A549 (cell line): ENCODE data around the gene BST2. TPM values are rescaled to one million over a fixed set of nuclear protein-coding genes. Genes with fewer than 3 reads are reported as not detected.

ENCODE experiments used
- ATAC-seq, 2 experiments: fragments of 200-7000 bp in 1 of 2; fragments of >200 bp in 1 of 2; cut with Nextera tagmentation in 1 of 2; cut with Tn5 transposase in 1 of 2; 3 replicates each; pipeline versions ENCODE4 v1.8.0 to v1.9.1; 2018 to 2020; ENCODE audit warnings: mild to moderate bottlenecking in 1 of 2, moderate library complexity in 1 of 2
- CTCF ChIA-PET: fragments of 300-600 bp; sonication (Branson Sonifier 250); formaldehyde crosslinking; extraction: SDS; loops from one replicate; lab custom pipeline; 2021; ENCODE audit warnings: antibody characterized with exemption, inconsistent platforms; lab: Yijun Ruan, JAX
- POLR2A ChIA-PET: fragments of 350-600 bp; formaldehyde crosslinking; extraction: SDS; loops from one replicate; lab custom pipeline; 2021; ENCODE audit warnings: antibody characterized with exemption, inconsistent platforms; lab: Yijun Ruan, JAX
- DNase-seq, 2 experiments: peaks; one replicate each; pipeline versions ENCODE4 v3.0.0 to v3.0.0-alpha.2; 2011 to 2016; ENCODE audit warnings: low read depth in 1 of 2, low spot score in 1 of 2
- FAIRE-seq: peaks from 2 replicates; lab custom pipeline; 2011; peaks lifted over from hg19 to GRCh38; lab: Jason Lieb, UNC
- H3K27ac ChIP-seq, 2 experiments: fragments of >200 bp; sonication (Bioruptor Twin); formaldehyde crosslinking; 3 replicates each; pipeline ENCODE4 v1.5.1; 2016 to 2017
- H3K4me1 ChIP-seq: fragments of >200 bp; sonication (Bioruptor Twin); formaldehyde crosslinking; 3 replicates; pipeline ENCODE4 v1.6.1; 2016
- H3K4me2 ChIP-seq: fragments of >200 bp; sonication (Bioruptor Twin); formaldehyde crosslinking; 3 replicates; pipeline ENCODE4 v1.6.1; 2016
- H3K4me3 ChIP-seq: fragments of >200 bp; sonication (Bioruptor Twin); formaldehyde crosslinking; 3 replicates; pipeline ENCODE4 v1.5.1; 2016
- H3K9me3 ChIP-seq: fragments of >200 bp; sonication (Bioruptor Twin); formaldehyde crosslinking; 3 replicates; pipeline ENCODE4 v1.6.1; 2016
- CTCF ChIP-seq: fragments of >200 bp; sonication (Bioruptor Twin); formaldehyde crosslinking; IDR thresholded peaks from 3 replicates; pipeline ENCODE4 v1.5.1; 2016
- EP300 ChIP-seq, 2 experiments: fragments of >200 bp; sonication (Bioruptor Twin); formaldehyde crosslinking; IDR thresholded peaks; 2 replicates in 1 of 2; 3 replicates in 1 of 2; pipeline ENCODE4 v1.6.1; 2016 to 2017
- FOSL2 ChIP-seq, 2 experiments: fragments of 450-650 bp in 1 of 2; fragments of >200 bp in 1 of 2; sonication (Bioruptor Twin) in 1 of 2; formaldehyde crosslinking; IDR thresholded peaks; 2 replicates each; pipeline versions ENCODE4 v1.5.0 to v1.6.1; 2016 to 2020; ENCODE audit warnings: mild to moderate bottlenecking in 1 of 2, moderate library complexity in 1 of 2
- HEYL ChIP-seq: fragments of 250-450 bp; sonication (Bioruptor Pico); IDR thresholded peaks from 2 replicates; pipeline ENCODE4 v1.8.0; 2021; ENCODE audit warnings: mild to moderate bottlenecking, moderate library complexity
- HOXB5 ChIP-seq: fragments of 250-450 bp; sonication (Bioruptor Pico); IDR thresholded peaks from 2 replicates; pipeline ENCODE4 v1.5.0; 2020; ENCODE audit warnings: mild to moderate bottlenecking, moderate library complexity
- JUN ChIP-seq, 2 experiments: fragments of >200 bp; sonication (Bioruptor Twin); formaldehyde crosslinking; IDR thresholded peaks; 2 replicates in 1 of 2; 3 replicates in 1 of 2; pipeline ENCODE4 v1.6.1; 2016 to 2017
- MAFK ChIP-seq: fragments of 450-650 bp; IDR thresholded peaks from 2 replicates; pipeline ENCODE4 v1.6.1; 2014; ENCODE audit not compliant: partially characterized antibody
- MAX ChIP-seq: IDR thresholded peaks from 2 replicates; pipeline ENCODE4 v1.6.1; 2012
- MAZ ChIP-seq: fragments of 150-350 bp; IDR thresholded peaks from 2 replicates; pipeline ENCODE4 v1.6.1; 2014; ENCODE audit warnings: antibody characterized with exemption, low read depth, low read length, borderline replicate concordance
- NR3C1 ChIP-seq: fragments of >200 bp; sonication (Bioruptor Twin); formaldehyde crosslinking; IDR thresholded peaks from 3 replicates; pipeline ENCODE4 v1.6.1; 2017
- POLR2A ChIP-seq: IDR thresholded peaks from 2 replicates; pipeline ENCODE4 v1.6.1; 2012; ENCODE audit warnings: mild to moderate bottlenecking, low read length
- RAD21 ChIP-seq, 2 experiments: fragments of >200 bp in 1 of 2; sonication (Bioruptor Twin) in 1 of 2; formaldehyde crosslinking in 1 of 2; IDR thresholded peaks in 1 of 2; conservative IDR thresholded peaks in 1 of 2; 2 replicates in 1 of 2; 3 replicates in 1 of 2; pipeline ENCODE4 v1.6.1; 2012 to 2018; ENCODE audit warnings: inconsistent platforms in 1 of 2
- SMC3 ChIP-seq: fragments of >200 bp; sonication (Bioruptor Twin); formaldehyde crosslinking; IDR thresholded peaks from 3 replicates; pipeline ENCODE4 v1.6.1; 2018; ENCODE audit warnings: inconsistent platforms
- ZNF302 ChIP-seq: fragments of 250-450 bp; sonication (Bioruptor Pico); IDR thresholded peaks from 2 replicates; pipeline ENCODE4 v1.9.0; 2021; ENCODE audit warnings: inconsistent platforms, mild to moderate bottlenecking, moderate library complexity
- WGBS: methylation state at CpG from one replicate; pipeline ENCODE4 v1.1.6; 2017; ENCODE audit errors: missing lambda C conversion rate; 5-methylcytosine and 5-hydroxymethylcytosine counted together
- polyA plus RNA-seq, 4 experiments: library from polyadenylated mRNA; depleted of rRNA in 3 of 4; stranded (reverse); fragments of >200 nt; fragmentation: RNase III in 1 of 4; extraction: RNeasy Plus Mini Kit Qiagen cat#74134 plus additional on column Dnase treatment in 1 of 4; gene quantifications; 2 replicates in 3 of 4; 3 replicates in 1 of 4; pipeline ENCODE4 v1.2.3, GENCODE V29; 2011 to 2017

Gene BST2
- polyA plus RNA-seq, 2 of the 4 experiments (the other 2 are of a cell fraction): 0.12 to 0.26 TPM

GRCh38 chr19:17393914-17394313 is 11.5 kb downstream of the BST2 start, which contains the start of gene CCDC194:
Gene CCDC194, minus strand, starts transcription at chr19:17394196. Its CDS starts 38 bp downstream, at chr19:17394158.
- POLR2A ChIA-PET: no interaction called here
- Histone ChIP-seq H3K9me3 (peaks cover 10% of the 10 kb centered on the region; the same call in 2 of the 3 replicates), H3K4me2 (no peak within 1 kb of the TSS), H3K4me3 (no peak within 1 kb of the TSS), H3K27ac (peak within 1 kb of the TSS in 1 of 2 experiments; percentile 66; a peak in 1 of 6 replicates), H3K4me1 (peaks cover 4% of the 10 kb centered on the region; the same call in 1 of the 3 replicates)
- no peak for TF ChIP-seq ZNF302 (CRISPR knock-in tag)
- 25% methylated on average over 2 of the region's 41 CpGs for WGBS
- FAIRE-seq: no peak
- CTCF ChIA-PET: interaction anchor here (0.8 to 2.3 kb wide), 8 partner anchors 8 to 72 kb away, joined by 3 to 7 read pairs (median 5); partner anchors contain the start of genes MVB12A and TMEM221
- DNase-seq: no peak
- ATAC-seq: no peak

GRCh38 chr19:17393002-17393401 is 12.4 kb downstream of the BST2 start:
- peaks cover 4% of the 10 kb centered on the region; the same call in 1 of the 3 replicates for H3K4me1 ChIP-seq
- no peak overlapping the region for H3K4me2 ChIP-seq
- 28% methylated on average over 2 of the region's 2 CpGs for WGBS
- H3K4me3 ChIP-seq: no peak overlapping the region
- ChIA-PET CTCF (interaction anchor here (0.6 to 2.3 kb wide), 4 partner anchors 14 to 100 kb away, joined by 3 to 7 read pairs (median 3); no protein-coding TSS in a partner anchor), POLR2A (no interaction called here)
- no peak for TF ChIP-seq EP300 (IDR thresholded peaks at IDR 0.05)
- peaks cover 10% of the 10 kb centered on the region; the same call in 2 of the 3 replicates for H3K9me3 ChIP-seq
- no peak overlapping the region for H3K27ac ChIP-seq
- DNase-seq (peak in 1 of 2 experiments; percentile 18), FAIRE-seq (no peak), ATAC-seq (no peak)

- Histone ChIP-seq H3K4me1 (peaks cover 4% of the 10 kb centered on the region; the same call in 1 of the 3 replicates), H3K27ac (peak overlapping the region; percentile 51 to 72; a peak in 3 of 6 replicates), H3K4me3 (peak overlapping the region; percentile 48), H3K9me3 (peaks cover 10% of the 10 kb centered on the region; the same call in 2 of the 3 replicates), H3K4me2 (peak overlapping the region; percentile 97)
- ChIA-PET POLR2A (interaction anchor here (0.6 to 0.9 kb wide), 2 partner anchors 52 to 222 kb away, joined by 4 to 7 read pairs; no protein-coding TSS in a partner anchor), CTCF (interaction anchor here (0.6 to 8.8 kb wide), 7 partner anchors 11 to 383 kb away, joined by 3 to 111 read pairs (median 3); no protein-coding TSS in a partner anchor)
- peak in 1 of 2 experiments; percentile 36 for DNase-seq
- ATAC-seq: peak; percentile 42 to 46; a peak in 3 of 6 replicates
- FAIRE-seq: no peak
- 24% methylated on average over 20 of the region's 26 CpGs for WGBS
- no peak for TF ChIP-seq JUN (IDR thresholded peaks at IDR 0.05)
- 0 out of 2 replicates have a peak, but pooled peaks have one; percentile 28 for TF ChIP-seq MAX
These were observed 13.9 kb downstream of the BST2 start for GRCh38 chr19:17391371-17392151.

GRCh38 chr19:17390665-17391370 is 14.6 kb downstream of the BST2 start:
- DNase-seq: peak; percentile 81 to 91
- TF ChIP-seq MAZ: peak; percentile 41; the same call in 1 of the 2 replicates
- TF ChIP-seq JUN (IDR thresholded peaks at IDR 0.05): 0 out of 5 replicates have a peak, but pooled peaks of 1 of the 2 experiments have one; percentile 22
- TF ChIP-seq RAD21 (conservative IDR thresholded peaks at IDR 0.05 in 1 of 2, IDR thresholded peaks at IDR 0.05 in 1 of 2): peak; percentile 37 to 63; a peak in 4 of 5 replicates
- no peak for TF ChIP-seq MAFK
- peak; percentile 37; the same call in 1 of the 2 replicates for TF ChIP-seq POLR2A
- no peak for TF ChIP-seq HOXB5 (CRISPR knock-in tag)
- peak; percentile 50 for TF ChIP-seq SMC3
- no peak for TF ChIP-seq NR3C1
- no peak for TF ChIP-seq HEYL
- TF ChIP-seq CTCF: peak; percentile 58
- TF ChIP-seq FOSL2 (IDR thresholded peaks at IDR 0.05): no peak
- no peak for TF ChIP-seq FOSL2 (CRISPR knock-in tag; IDR thresholded peaks at IDR 0.05)
- TF ChIP-seq, all 56 proteins: peak for 6
- FAIRE-seq (no peak), ATAC-seq (peak; percentile 95 to 99)
- 4% methylated on average over 14 of the region's 50 CpGs for WGBS
- Histone ChIP-seq H3K9me3 (peaks cover 10% of the 10 kb centered on the region; the same call in 2 of the 3 replicates), H3K4me3 (peak overlapping the region; percentile 48), H3K4me2 (peak overlapping the region; percentile 97), H3K4me1 (peaks cover 4% of the 10 kb centered on the region; the same call in 1 of the 3 replicates), H3K27ac (peak overlapping the region; percentile 62 to 78)
- POLR2A ChIA-PET: interaction anchor here (0.9 kb wide), 1 partner anchor 51 kb away, joined by 4 read pairs; no protein-coding TSS in a partner anchor
- CTCF ChIA-PET: interaction anchor here (0.7 to 8.8 kb wide), 7 partner anchors 8 to 130 kb away, joined by 3 to 111 read pairs (median 4); partner anchors contain the start of gene MRPL34
